ENCODE measurements around the gene HPN.

Gene HPN

DNA sequence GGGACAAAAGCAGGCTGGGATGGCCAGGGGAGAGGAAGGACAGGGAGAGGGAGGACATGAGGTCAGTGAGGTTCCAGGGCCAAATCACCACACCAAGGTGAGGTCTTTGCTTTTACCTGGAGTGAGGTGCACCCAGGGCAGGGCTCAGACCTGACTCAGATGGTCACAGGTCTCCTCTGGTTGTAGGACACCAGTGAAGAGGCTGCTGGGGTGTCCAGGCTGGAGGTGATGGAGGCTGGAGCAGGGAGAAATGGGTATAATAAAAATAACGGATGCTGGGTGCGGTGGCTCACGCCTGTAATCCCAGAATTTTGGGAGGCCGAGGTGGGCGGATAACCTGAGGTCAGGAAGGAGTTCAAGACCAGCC lies 34.5 kb upstream of the HPN start:
- Histone ChIP-seq H3K9me3 (ENCODE audit: control insufficient read depth, insufficient read depth, low read depth, low read length) (no peaks in the 10 kb centered on the region), H3K36me3 (ENCODE audit: control insufficient read depth in 2 of 2, insufficient read depth in 1 of 2, low read length in 2 of 2) (peaks cover 82 to 94% of the 10 kb centered on the region in 2 experiments), H3K4me3 (ENCODE audit: low read depth, low read length) (no peak overlapping the region), H3K27ac (ENCODE audit: extremely low read depth, low read depth, low read length) (no peak overlapping the region), H3K4me1 (ENCODE audit: control insufficient read depth, insufficient read depth, low read length) (peaks cover 13% of the 10 kb centered on the region)
- no peak for TF ChIP-seq ZNF76 (tag by site-specific recombination; IDR thresholded peaks at IDR 0.05; ENCODE audit: borderline replicate concordance, low read depth)
- no peak for TF ChIP-seq ZNF843 (tag by site-specific recombination; IDR thresholded peaks at IDR 0.05)
- TF ChIP-seq, protein P1, sequence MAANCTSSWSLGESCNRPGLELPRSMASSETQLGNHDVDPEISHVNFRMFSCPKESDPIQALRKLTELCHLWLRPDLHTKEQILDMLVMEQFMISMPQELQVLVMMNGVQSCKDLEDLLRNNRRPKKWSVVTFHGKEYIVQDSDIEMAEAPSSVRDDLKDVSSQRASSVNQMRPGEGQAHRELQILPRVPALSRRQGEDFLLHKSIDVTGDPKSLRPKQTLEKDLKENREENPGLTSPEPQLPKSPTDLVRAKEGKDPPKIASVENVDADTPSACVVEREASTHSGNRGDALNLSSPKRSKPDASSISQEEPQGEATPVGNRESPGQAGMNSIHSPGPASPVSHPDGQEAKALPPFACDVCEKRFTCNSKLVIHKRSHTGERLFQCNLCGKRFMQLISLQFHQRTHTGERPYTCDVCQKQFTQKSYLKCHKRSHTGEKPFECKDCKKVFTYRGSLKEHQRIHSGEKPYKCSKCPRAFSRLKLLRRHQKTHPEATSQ (tag by site-specific recombination; IDR thresholded peaks at IDR 0.05) = no peak
- TF ChIP-seq, protein P2, sequence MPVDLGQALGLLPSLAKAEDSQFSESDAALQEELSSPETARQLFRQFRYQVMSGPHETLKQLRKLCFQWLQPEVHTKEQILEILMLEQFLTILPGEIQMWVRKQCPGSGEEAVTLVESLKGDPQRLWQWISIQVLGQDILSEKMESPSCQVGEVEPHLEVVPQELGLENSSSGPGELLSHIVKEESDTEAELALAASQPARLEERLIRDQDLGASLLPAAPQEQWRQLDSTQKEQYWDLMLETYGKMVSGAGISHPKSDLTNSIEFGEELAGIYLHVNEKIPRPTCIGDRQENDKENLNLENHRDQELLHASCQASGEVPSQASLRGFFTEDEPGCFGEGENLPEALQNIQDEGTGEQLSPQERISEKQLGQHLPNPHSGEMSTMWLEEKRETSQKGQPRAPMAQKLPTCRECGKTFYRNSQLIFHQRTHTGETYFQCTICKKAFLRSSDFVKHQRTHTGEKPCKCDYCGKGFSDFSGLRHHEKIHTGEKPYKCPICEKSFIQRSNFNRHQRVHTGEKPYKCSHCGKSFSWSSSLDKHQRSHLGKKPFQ (tag by site-specific recombination; IDR thresholded peaks at IDR 0.05) = no peak
- TF ChIP-seq, protein P3, sequence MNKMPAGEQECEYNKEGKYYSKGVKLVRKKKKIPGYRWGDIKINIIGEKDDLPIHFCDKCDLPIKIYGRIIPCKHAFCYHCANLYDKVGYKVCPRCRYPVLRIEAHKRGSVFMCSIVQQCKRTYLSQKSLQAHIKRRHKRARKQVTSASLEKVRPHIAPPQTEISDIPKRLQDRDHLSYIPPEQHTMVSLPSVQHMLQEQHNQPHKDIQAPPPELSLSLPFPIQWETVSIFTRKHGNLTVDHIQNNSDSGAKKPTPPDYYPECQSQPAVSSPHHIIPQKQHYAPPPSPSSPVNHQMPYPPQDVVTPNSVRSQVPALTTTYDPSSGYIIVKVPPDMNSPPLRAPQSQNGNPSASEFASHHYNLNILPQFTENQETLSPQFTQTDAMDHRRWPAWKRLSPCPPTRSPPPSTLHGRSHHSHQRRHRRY (tag by site-specific recombination; IDR thresholded peaks at IDR 0.05) = no peak
- no peak for TF ChIP-seq ZNF174 (tag by site-specific recombination; IDR thresholded peaks at IDR 0.05)
- TF ChIP-seq ZNF514 (tag by site-specific recombination; IDR thresholded peaks at IDR 0.05) = no peak
- TF ChIP-seq, protein P4, sequence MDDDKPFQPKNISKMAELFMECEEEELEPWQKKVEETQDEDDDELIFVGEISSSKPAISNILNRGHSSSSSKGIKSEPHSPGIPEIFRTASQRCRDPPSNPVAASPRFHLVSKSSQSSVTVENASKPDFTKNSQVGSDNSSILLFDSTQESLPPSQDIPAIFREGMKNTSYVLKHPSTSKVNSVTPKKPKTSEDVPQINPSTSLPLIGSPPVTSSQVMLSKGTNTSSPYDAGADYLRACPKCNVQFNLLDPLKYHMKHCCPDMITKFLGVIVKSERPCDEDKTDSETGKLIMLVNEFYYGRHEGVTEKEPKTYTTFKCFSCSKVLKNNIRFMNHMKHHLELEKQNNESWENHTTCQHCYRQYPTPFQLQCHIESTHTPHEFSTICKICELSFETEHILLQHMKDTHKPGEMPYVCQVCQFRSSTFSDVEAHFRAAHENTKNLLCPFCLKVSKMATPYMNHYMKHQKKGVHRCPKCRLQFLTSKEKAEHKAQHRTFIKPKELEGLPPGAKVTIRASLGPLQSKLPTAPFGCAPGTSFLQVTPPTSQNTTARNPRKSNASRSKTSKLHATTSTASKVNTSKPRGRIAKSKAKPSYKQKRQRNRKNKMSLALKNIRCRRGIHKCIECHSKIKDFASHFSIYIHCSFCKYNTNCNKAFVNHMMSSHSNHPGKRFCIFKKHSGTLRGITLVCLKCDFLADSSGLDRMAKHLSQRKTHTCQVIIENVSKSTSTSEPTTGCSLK (tag by site-specific recombination; IDR thresholded peaks at IDR 0.05) = no peak
- TF ChIP-seq ZNF560 (tag by site-specific recombination; IDR thresholded peaks at IDR 0.05; ENCODE audit: borderline replicate concordance) = no peak
- TF ChIP-seq, protein P5, sequence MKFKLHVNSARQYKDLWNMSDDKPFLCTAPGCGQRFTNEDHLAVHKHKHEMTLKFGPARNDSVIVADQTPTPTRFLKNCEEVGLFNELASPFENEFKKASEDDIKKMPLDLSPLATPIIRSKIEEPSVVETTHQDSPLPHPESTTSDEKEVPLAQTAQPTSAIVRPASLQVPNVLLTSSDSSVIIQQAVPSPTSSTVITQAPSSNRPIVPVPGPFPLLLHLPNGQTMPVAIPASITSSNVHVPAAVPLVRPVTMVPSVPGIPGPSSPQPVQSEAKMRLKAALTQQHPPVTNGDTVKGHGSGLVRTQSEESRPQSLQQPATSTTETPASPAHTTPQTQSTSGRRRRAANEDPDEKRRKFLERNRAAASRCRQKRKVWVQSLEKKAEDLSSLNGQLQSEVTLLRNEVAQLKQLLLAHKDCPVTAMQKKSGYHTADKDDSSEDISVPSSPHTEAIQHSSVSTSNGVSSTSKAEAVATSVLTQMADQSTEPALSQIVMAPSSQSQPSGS (tag by site-specific recombination; IDR thresholded peaks at IDR 0.05; ENCODE audit: low read depth) = no peak
- TF ChIP-seq ZNF211 (tag by site-specific recombination; IDR thresholded peaks at IDR 0.05; ENCODE audit: low read depth) = no peak
- TF ChIP-seq ZNF747 (tag by site-specific recombination; IDR thresholded peaks at IDR 0.05) = no peak
- TF ChIP-seq ZNF311 (tag by site-specific recombination; IDR thresholded peaks at IDR 0.05; ENCODE audit: borderline replicate concordance) = no peak
- TF ChIP-seq HOXC10 (CRISPR knock-in tag; IDR thresholded peaks at IDR 0.05) = no peak
- no peak for TF ChIP-seq ZNF596 (tag by site-specific recombination; IDR thresholded peaks at IDR 0.05)
- TF ChIP-seq, protein P6, sequence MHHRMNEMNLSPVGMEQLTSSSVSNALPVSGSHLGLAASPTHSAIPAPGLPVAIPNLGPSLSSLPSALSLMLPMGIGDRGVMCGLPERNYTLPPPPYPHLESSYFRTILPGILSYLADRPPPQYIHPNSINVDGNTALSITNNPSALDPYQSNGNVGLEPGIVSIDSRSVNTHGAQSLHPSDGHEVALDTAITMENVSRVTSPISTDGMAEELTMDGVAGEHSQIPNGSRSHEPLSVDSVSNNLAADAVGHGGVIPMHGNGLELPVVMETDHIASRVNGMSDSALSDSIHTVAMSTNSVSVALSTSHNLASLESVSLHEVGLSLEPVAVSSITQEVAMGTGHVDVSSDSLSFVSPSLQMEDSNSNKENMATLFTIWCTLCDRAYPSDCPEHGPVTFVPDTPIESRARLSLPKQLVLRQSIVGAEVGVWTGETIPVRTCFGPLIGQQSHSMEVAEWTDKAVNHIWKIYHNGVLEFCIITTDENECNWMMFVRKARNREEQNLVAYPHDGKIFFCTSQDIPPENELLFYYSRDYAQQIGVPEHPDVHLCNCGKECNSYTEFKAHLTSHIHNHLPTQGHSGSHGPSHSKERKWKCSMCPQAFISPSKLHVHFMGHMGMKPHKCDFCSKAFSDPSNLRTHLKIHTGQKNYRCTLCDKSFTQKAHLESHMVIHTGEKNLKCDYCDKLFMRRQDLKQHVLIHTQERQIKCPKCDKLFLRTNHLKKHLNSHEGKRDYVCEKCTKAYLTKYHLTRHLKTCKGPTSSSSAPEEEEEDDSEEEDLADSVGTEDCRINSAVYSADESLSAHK (tag by site-specific recombination; IDR thresholded peaks at IDR 0.05) = no peak
- TF ChIP-seq SETDB1 (IDR thresholded peaks at IDR 0.05; ENCODE audit: insufficient read length, low read length) = no peak
- TF ChIP-seq ZNF274 (IDR thresholded peaks at IDR 0.05; ENCODE audit: low read length) = no peak
- TF ChIP-seq ZNF274 (tag by site-specific recombination; IDR thresholded peaks at IDR 0.05; ENCODE audit: borderline replicate concordance) = no peak
- ChIA-PET CTCF (interaction anchor here (0.8 to 2.3 kb wide), 4 partner anchors 33 to 104 kb away, joined by 4 to 10 read pairs (median 6); no protein-coding TSS in a partner anchor), POLR2A (interaction anchor here (0.8 to 1.2 kb wide), 4 partner anchors 14 to 80 kb away, joined by 3 to 4 read pairs (median 3); partner anchors contain the start of gene ZNF30)
